ENCODE data around the gene FIGN.

The FIGN gene

DNA sequence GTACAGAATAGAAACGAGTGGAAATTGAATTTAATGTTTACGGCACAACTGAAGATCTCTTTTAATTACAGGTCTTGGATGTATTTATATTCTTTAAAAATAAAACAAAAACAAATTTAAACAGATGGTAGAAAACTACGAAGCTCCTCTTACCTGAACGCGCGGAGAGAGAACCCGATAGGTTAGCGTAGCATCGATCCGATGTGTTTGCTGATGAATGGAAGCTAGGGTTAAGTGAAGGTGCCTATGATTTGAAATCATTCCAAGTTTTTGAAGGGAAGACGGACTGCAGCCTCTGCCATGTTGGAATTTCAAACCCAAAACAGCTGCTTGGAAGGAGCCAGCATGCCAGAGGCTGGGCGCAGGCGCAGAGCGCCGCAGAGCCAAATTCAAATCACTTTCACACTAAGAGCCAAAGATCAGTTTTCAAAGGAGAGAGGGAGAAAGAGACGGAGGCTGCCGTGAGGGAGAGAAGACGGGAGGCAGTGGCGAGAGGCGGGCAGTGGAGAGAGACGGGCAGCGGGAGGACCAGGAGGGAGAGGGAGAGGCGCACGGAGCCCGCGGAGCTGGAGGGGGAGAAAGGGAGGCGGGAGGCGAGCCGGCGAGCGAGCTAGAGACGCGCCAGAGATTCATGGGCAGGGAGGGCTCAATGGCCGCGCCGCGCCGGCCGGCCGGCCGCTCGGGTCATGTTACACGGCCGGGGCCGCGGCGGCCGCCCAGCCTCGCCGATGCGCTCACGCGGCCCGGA, at the start of gene FIGN:
Gene FIGN, minus strand, starts transcription at position 324 of the 748 bp plus-strand sequence. CDS start 1,081 bp downstream, outside the sequence.
- no peak for DNase-seq (ENCODE audit: low read depth in 2 of 3, low spot score in 2 of 3)

DNA sequence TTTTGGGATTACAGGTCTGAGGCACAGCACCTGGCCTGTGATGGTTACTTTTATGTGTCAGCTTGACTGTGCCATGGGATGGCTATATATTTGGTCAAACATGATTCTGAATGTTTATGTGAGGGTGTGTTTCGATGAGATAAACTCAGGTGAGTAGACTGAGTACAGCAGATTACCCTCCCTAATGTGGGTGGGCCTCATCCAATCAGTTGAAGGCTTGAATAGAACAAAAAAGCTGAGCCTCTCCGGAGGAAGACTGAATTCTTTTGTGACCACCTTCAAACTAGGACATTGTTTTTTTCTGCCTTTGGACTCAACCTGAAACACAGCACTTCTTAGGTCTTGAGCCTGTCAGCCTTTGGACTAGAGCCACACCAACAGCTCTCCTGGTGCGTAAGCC, 49.4 kb upstream of the FIGN start:
- DNase-seq (ENCODE audit: low read depth in 2 of 3, low spot score in 2 of 3) = no peak

GRCh38 chr2:163779970-163780597, 44.3 kb upstream of the FIGN start:
- no peak for DNase-seq (ENCODE audit: low read depth in 2 of 3, low spot score in 2 of 3)

GRCh38 chr2:163778045-163778781, 42.4 kb upstream of the FIGN start:
- no peak for DNase-seq (ENCODE audit: low read depth in 2 of 3, low spot score in 2 of 3)

GRCh38 chr2:163775304-163775703, 39.5 kb upstream of the FIGN start:
- no peak for DNase-seq (ENCODE audit: low read depth in 2 of 3, low spot score in 2 of 3)

DNA sequence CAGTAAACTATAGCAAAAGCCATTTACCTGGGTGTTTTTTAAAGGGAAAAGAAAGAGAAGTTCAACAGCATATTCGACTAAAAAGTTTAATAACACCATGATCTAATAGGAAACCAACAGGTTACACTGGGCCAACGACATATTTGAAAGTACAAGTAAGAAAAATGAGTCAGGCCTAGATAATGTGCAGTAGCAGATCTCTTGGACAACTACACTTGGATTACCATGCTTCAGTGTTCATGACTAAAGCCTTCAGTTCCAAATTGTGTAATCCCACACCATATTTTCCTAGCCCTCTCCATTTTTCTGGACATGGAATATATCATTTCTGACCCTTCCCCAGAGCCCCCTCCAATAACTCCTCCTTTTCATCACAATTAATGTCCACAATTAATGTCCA, 39.1 kb upstream of the FIGN start:
- DNase-seq (ENCODE audit: low read depth in 2 of 3, low spot score in 2 of 3) = no peak

DNA sequence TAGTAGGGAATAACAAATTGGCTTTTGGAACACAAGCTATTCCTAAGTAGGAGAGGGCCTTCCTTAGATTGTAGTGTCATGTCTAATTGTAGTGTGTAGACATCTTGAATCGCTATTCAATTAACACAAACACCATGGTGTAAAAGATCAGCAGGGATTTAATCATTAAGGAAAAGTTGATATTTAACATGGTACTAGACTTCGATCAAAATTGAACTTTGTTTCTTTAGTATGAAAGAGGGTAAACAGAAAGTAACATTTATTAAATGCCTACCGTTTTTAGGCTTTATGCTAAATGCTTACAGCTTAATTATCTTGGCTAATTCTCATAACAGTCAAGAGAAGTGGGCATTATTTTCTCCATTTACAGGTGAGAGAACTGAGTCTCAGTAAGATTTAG, 37.5 kb upstream of the FIGN start:
- DNase-seq (ENCODE audit: low read depth in 2 of 3, low spot score in 2 of 3) = no peak

GRCh38 chr2:163771596-163771995, 35.8 kb upstream of the FIGN start:
- no peak for DNase-seq (ENCODE audit: low read depth in 2 of 3, low spot score in 2 of 3)

DNA sequence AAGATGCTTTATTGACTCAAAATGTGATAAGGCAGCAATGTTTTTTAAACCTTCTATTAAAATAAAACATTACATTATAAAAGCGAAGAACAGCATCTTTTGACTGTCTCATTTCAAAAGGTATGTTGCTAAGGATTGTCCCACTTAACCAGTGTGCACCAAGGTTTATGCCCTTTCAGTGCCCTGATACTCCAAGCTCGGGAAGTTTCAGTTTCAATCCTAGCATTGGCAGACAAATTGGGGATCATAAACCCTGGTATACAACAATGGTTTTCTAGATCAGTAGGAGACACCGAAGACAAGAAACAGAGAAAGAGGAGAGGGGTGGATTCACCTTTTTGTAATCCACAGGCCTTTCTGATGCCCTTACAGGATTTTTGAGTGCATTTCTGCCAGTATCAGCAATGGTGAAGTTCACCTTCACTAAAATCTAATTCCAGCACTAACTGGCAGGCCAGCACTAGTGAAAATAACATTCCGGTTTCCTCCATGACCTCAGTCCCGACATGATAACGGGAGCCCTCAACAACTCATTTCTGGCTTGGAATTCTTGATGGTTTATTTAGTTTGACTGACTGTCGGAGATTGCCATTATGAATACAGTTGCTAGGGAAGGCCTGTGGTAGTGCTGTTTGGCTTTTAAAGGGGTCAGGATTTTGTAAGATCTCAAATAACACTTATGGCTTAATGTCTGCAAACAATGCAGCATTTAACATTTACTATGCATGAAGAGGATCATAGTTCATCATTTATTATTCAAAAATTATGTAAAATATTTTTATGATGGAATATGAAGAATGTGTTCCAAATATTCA, 33.3 kb upstream of the FIGN start:
- no peak for DNase-seq (ENCODE audit: low read depth in 2 of 3, low spot score in 2 of 3)

DNA sequence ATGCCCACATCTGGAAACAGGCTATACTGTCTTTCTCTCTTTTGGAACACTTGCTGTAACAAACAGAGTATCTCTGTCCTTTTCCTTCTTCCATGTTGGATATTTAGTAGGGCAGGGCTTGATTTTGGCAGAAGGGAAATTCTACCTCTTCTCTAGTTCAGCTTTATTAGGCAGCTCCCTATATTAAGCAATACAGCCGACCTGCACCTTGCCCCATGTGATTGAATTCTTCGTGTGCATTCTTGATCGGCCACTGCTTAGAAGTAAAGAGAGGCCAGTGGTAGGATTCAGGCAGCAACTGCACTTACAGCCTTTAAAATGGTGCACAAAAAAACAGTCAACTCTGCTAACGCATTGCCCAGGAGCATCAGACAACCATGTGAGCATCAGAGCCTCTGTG, 31.3 kb upstream of the FIGN start:
- no peak for DNase-seq (ENCODE audit: low read depth in 2 of 3, low spot score in 2 of 3)

GRCh38 chr2:163764566-163764965, 28.8 kb upstream of the FIGN start:
- no peak for DNase-seq (ENCODE audit: low read depth in 2 of 3, low spot score in 2 of 3)

GRCh38 chr2:163759013-163759412, 23.2 kb upstream of the FIGN start:
- DNase-seq (ENCODE audit: low read depth in 2 of 3, low spot score in 2 of 3) = no peak

GRCh38 chr2:163757814-163758213, 22.0 kb upstream of the FIGN start:
- no peak for DNase-seq (ENCODE audit: low read depth in 2 of 3, low spot score in 2 of 3)

GRCh38 chr2:163756588-163756987, 20.8 kb upstream of the FIGN start:
- DNase-seq (ENCODE audit: low read depth in 2 of 3, low spot score in 2 of 3) = no peak

DNA sequence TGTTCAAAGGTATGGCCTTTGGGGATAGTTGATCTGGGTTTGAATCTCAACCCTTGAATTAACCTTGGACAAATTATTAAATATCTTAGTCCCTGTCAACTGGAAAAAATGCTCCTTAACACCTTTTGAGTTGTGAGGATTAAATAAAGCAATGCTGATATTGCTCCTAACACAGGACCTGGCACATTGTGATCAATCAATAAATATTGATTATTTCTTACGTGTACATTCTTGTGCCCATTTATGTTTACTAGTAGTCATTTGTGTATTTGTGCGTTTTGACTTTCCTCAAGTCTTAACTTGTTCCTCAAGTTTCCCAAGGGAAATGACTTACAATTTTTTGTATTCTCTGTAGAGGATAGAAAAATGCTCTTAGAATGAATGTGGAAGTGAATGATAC, 19.6 kb upstream of the FIGN start:
- DNase-seq (ENCODE audit: low read depth in 2 of 3, low spot score in 2 of 3) = no peak

DNA sequence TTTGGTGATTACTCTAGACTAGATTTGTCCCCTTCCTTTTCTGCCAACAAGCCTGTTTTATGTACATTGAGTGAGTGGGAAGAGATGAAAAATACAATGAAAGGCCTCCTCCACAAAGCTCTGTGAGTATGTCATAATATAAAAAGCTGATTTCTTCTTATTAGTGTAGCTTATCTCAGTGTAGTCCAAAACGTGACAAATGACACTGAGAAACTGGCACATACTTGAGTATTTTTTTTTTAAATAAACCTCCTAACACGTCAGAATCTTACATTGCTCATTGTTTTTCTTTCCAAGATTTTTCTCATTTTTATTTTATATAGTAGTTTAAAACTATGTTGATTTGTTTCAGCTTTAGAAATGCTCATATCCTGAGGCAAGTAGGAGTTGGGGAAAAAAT, 17.9 kb upstream of the FIGN start:
- DNase-seq (ENCODE audit: low read depth in 2 of 3, low spot score in 2 of 3) = no peak

- no peak for DNase-seq (ENCODE audit: low read depth in 2 of 3, low spot score in 2 of 3)
These were observed 16.5 kb upstream of the FIGN start for GRCh38 chr2:163752267-163752666.

DNA sequence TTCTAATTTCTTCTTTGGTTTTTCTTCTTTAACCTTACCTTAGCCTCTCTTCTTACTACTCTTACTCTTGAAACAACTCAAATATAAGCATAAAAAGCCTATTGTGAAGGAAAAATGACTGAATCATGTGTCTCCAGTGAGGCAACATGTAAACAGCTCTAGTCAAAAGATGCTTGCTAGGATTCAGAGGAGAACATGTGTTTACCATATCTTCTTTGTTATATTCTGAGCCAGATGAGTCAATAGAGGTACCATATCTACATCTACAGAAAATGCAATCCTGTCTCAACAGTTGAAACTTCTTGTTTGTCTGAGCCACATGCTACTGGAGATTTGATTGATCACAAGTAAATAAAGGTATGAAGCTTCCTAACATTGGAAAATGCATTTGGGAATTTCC, 15.9 kb upstream of the FIGN start:
- no peak for DNase-seq (ENCODE audit: low read depth in 2 of 3, low spot score in 2 of 3)

DNA sequence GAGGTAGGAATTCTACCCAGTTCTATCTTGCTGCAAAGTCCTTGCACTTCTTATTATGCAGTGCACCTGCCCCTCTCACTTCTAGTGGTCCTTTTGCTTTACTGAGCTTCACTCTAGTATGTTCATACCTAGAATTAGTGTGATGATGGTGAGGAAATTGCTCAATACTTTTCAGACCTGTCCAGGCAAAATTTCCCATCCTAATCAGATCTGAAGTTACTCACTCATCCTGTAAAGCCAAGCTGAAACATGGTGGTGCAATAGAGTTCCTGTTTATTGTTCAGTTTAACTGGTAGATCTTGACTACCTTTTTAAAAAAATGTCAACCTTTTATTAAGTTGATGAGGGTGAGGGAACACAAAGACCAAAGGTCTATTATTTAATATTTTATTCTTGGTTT, 12.6 kb upstream of the FIGN start:
- no peak for DNase-seq (ENCODE audit: low read depth in 2 of 3, low spot score in 2 of 3)

DNA sequence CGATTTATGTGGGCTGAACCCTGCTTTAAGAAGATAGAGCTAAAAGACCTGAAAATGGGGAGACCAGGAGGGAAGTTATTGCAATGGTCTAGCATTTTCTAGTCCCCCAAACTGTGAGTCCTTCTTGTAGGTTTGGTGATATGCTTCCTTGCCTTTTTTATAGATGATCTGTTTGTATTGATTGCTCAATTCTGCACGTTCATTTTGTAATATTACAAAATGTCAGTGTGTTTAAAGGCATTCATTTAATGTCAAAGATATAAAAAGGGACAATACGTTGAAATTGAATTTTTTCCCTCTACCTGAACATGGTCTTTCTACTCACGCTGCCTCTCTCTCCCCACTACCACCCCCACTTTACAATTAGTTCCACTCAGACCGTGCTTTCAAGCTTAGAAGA, 5.6 kb upstream of the FIGN start:
- no peak for DNase-seq (ENCODE audit: low read depth in 2 of 3, low spot score in 2 of 3)

DNA sequence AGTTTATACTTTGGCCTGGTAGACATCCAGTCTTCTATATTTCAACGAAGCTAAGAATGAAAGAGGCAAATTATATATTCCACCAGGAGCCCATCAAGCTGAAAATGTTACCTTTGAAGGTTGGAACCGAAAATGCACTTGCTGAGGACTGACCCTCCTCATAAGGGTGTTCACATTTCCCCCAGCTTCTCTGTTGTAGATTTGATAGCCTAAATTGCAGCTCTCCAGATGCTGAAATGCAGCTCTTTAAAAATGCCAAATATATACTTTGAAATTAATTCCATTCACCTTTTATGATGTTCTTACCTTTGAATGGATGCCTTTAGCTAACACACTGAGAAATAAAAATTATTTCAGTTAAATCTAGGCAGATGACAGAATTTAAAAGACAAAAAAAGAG, 1.8 kb upstream of the FIGN start:
- no peak for DNase-seq (ENCODE audit: low read depth in 2 of 3, low spot score in 2 of 3)

- DNase-seq (ENCODE audit: low read depth in 2 of 3, low spot score in 2 of 3) = no peak
These were observed 1.3 kb upstream of the FIGN start for GRCh38 chr2:163737190-163737439.
